HCT116 (cell line): ENCODE results near the gene ANKS1A.

ENCODE experiments used
- EZH2phosphoT487 ChIP-seq: fragments of 200-600 bp; IDR thresholded peaks from 2 replicates; pipeline ENCODE4 v1.6.1; 2018; ENCODE audit warnings: antibody characterized with exemption, borderline replicate concordance
- SRF ChIP-seq: IDR thresholded peaks from 2 replicates; pipeline ENCODE4 v1.6.1; 2012; ENCODE audit warnings: low read depth
- ZBTB33 ChIP-seq: IDR thresholded peaks from 2 replicates; pipeline ENCODE4 v1.6.1; 2011; ENCODE audit warnings: mild to moderate bottlenecking, low read length, moderate library complexity; ENCODE audit not compliant: insufficient replicate concordance; ENCODE audit errors: extremely low read depth
- TF ChIP-seq, protein P1 (sequence below), 3 experiments: fragments of 200-600 bp in 1 of 3; sonication (generic) in 1 of 3; IDR thresholded peaks in 2 of 3; conservative IDR thresholded peaks in 1 of 3; 2 replicates each; pipeline ENCODE4 v1.5.1; 2012 to 2017; ENCODE audit warnings: low read depth in 2 of 3, low read length in 2 of 3, antibody characterized with exemption in 1 of 3, borderline replicate concordance in 1 of 3, control low read depth in 1 of 3, mild to moderate bottlenecking in 1 of 3, mixed read lengths in 1 of 3, mixed run types in 1 of 3, moderate library complexity in 1 of 3; ENCODE audit not compliant: insufficient read depth in 1 of 3

DNA sequence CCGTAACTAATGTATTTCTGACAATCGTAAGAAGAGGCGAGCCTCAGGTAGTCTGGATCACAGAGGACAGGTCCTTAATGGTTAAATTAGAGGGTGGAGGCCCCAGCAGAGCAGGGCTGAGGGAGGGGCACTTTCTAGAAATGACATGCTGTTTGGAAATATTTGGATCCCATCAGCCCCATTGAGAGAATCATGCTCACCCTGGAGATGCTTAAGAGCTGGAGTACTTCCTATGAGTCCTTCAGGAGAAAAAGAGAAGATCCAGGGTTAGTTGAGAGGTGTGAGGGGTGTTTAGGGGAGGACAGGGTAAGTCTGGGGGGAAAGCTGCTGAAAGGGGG lies 129.1 kb downstream of the ANKS1A start:
- TF ChIP-seq, protein P1, sequence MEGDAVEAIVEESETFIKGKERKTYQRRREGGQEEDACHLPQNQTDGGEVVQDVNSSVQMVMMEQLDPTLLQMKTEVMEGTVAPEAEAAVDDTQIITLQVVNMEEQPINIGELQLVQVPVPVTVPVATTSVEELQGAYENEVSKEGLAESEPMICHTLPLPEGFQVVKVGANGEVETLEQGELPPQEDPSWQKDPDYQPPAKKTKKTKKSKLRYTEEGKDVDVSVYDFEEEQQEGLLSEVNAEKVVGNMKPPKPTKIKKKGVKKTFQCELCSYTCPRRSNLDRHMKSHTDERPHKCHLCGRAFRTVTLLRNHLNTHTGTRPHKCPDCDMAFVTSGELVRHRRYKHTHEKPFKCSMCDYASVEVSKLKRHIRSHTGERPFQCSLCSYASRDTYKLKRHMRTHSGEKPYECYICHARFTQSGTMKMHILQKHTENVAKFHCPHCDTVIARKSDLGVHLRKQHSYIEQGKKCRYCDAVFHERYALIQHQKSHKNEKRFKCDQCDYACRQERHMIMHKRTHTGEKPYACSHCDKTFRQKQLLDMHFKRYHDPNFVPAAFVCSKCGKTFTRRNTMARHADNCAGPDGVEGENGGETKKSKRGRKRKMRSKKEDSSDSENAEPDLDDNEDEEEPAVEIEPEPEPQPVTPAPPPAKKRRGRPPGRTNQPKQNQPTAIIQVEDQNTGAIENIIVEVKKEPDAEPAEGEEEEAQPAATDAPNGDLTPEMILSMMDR (IDR thresholded peaks at IDR 0.05 in 2 of 3, conservative IDR thresholded peaks at IDR 0.05 in 1 of 3; ENCODE audit: borderline replicate concordance in 1 of 3, insufficient read depth in 1 of 3, low read depth in 2 of 3, low read length in 2 of 3): no peak
- TF ChIP-seq ZBTB33 (no peak), EZH2phosphoT487 (no peak), SRF (no peak)
